Neural progenitor cell (in vitro differentiated cells): ENCODE measurements around the gene TBC1D1.

ENCODE experiments used
- EZH2phosphoT487 ChIP-seq: fragments of 200-600 bp; sonication (generic); IDR thresholded peaks from 2 replicates; pipeline ENCODE4 v1.6.1; 2017; ENCODE audit warnings: antibody characterized with exemption
- TF ChIP-seq, protein P1 (sequence below): fragments of 200-600 bp; sonication (generic); IDR thresholded peaks from 2 replicates; pipeline ENCODE4 v1.5.1; 2017; ENCODE audit warnings: antibody characterized with exemption, mild to moderate bottlenecking

DNA sequence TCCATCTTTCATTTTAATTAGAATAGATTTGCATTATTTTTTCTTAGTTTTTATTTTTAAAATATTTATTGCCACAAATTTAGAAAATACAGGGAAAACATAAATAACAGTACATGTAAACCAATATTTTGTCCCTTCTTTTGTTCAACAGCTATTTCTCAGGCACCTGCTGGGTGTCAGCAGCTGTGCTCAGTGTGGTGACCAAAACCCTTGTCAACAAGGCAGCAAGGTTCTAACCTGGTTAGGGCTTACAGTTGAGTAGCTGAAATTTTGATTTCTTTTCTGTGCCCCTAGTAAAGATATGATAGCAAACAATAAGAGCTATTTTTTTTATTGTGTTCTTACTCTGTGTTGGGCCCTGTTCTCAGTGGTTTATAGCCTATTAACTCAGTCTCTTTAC lies 197.4 kb downstream of the TBC1D1 start:
- TF ChIP-seq, protein P1, sequence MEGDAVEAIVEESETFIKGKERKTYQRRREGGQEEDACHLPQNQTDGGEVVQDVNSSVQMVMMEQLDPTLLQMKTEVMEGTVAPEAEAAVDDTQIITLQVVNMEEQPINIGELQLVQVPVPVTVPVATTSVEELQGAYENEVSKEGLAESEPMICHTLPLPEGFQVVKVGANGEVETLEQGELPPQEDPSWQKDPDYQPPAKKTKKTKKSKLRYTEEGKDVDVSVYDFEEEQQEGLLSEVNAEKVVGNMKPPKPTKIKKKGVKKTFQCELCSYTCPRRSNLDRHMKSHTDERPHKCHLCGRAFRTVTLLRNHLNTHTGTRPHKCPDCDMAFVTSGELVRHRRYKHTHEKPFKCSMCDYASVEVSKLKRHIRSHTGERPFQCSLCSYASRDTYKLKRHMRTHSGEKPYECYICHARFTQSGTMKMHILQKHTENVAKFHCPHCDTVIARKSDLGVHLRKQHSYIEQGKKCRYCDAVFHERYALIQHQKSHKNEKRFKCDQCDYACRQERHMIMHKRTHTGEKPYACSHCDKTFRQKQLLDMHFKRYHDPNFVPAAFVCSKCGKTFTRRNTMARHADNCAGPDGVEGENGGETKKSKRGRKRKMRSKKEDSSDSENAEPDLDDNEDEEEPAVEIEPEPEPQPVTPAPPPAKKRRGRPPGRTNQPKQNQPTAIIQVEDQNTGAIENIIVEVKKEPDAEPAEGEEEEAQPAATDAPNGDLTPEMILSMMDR, result no peak
- TF ChIP-seq EZH2phosphoT487, result no peak
